Lower leg skin (tissue), 4 donors: ENCODE data around the gene EMP3. TPM values are rescaled to one million over a fixed set of nuclear protein-coding genes. Genes with fewer than 3 reads are reported as not detected.

Source experiments
- DNase-seq, 2 donors: peaks; one replicate each; pipeline ENCODE4 v3.0.0-alpha.2; 2019; ENCODE audit warnings: low spot score in 2 of 2
- H3K4me3 ChIP-seq: fragments of 200-600 bp; sonication (generic); 2 replicates; pipeline ENCODE4 v1.5.1; 2017; ENCODE audit warnings: mild to moderate bottlenecking, low read depth; ENCODE audit not compliant: poor library complexity, severe bottlenecking
- CTCF ChIP-seq, 3 donors: fragments of 450-650 bp; IDR thresholded peaks; one replicate each; pipeline ENCODE4 v1.5.1; 2016; ENCODE audit warnings: antibody characterized with exemption in 3 of 3, mild to moderate bottlenecking in 3 of 3, moderate library complexity in 2 of 3
- POLR2A ChIP-seq, 2 donors: fragments of 450-650 bp; IDR thresholded peaks; one replicate each; pipeline ENCODE4 v1.6.1; 2016 to 2017; ENCODE audit warnings: antibody characterized with exemption in 2 of 2, mild to moderate bottlenecking in 1 of 2, moderate library complexity in 1 of 2
- WGBS, 2 donors: methylation state at CpG; one replicate each; pipeline ENCODE4 v1.1.5; 2018; 5-methylcytosine and 5-hydroxymethylcytosine counted together
- intact Hi-C: fragments of 100-400 bp; cut with DNase I; formaldehyde crosslinking; loops from one replicate; pipeline ENCODE4 v1.15.0; 2023; ENCODE audit warnings: low total_unique reads
- total RNA-seq, 4 donors: library from RNA; depleted of rRNA; stranded (reverse); fragments of >200 nt; gene quantifications; one replicate each; pipeline ENCODE4 v1.1.0, GENCODE V29; 2016

EMP3 gene
- total RNA-seq, 4 donors from 2014 or later = 11.5 to 29.3 (median 14.7) TPM

GRCh38 chr19:48341515-48342413 is 16.4 kb downstream of the EMP3 start:
- WGBS, 2 donors = 92 to 94% methylated on average over 10 of the region's 10 CpGs
- TF ChIP-seq POLR2A (IDR thresholded peaks at IDR 0.05) = no peak
- no peak for TF ChIP-seq CTCF (IDR thresholded peaks at IDR 0.05)
- no peak for DNase-seq
- no peak overlapping the region for H3K4me3 ChIP-seq
- intact Hi-C loops = no loop called here

GRCh38 chr19:48342414-48342738 is 17.0 kb downstream of the EMP3 start:
- WGBS, 2 donors = 92 to 93% methylated on average over 19 to 20 of the region's 20 CpGs
- intact Hi-C loops = no loop called here
- DNase-seq = no peak
- no peak overlapping the region for H3K4me3 ChIP-seq
- TF ChIP-seq POLR2A (IDR thresholded peaks at IDR 0.05) = no peak
- TF ChIP-seq CTCF (IDR thresholded peaks at IDR 0.05) = no peak

GRCh38 chr19:48342841-48343540 is 17.6 kb downstream of the EMP3 start:
- 90 to 91% methylated on average over 23 of the region's 23 CpGs for WGBS, 2 donors

GRCh38 chr19:48344892-48345291 is 19.5 kb downstream of the EMP3 start:
- intact Hi-C loops = no loop called here
- 88 to 99% methylated on average over 6 of the region's 6 CpGs for WGBS, 2 donors

More at GRCh38 chr19:48342841-48343540, 17.6 kb downstream of the EMP3 start:
- H3K4me3 ChIP-seq = no peak overlapping the region
- no peak for TF ChIP-seq CTCF (IDR thresholded peaks at IDR 0.05)
- no peak for TF ChIP-seq POLR2A (IDR thresholded peaks at IDR 0.05)
- DNase-seq = no peak
- intact Hi-C loops = no loop called here

DNA sequence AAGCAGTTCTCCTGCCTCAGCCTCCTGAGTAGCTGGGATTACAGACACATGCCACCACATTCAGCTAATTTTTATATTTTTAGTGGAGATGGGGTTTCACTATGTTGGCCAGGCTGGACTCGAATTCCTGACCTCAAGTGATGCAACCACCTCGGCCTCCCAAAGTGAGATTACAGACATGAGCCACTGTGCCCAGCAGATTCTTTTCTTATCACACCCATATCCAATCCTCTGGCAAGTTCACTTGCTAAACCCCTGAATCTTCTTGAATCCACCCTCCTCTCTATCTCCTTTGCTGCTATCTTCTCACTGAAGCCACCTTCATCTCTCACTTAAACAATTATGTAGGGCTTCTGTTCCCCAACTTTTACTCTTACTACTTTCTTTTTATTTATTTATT is 20.8 kb downstream of the EMP3 start:
- intact Hi-C loops = no loop called here
- TF ChIP-seq CTCF (IDR thresholded peaks at IDR 0.05) (no peak), POLR2A (IDR thresholded peaks at IDR 0.05) (no peak)
- 93 to 100% methylated on average over 2 of the region's 2 CpGs for WGBS, 2 donors
- no peak for DNase-seq
- H3K4me3 ChIP-seq = no peak overlapping the region

More at GRCh38 chr19:48344892-48345291, 19.5 kb downstream of the EMP3 start:
- no peak for DNase-seq
- no peak overlapping the region for H3K4me3 ChIP-seq
- TF ChIP-seq POLR2A (IDR thresholded peaks at IDR 0.05) = no peak
- no peak for TF ChIP-seq CTCF (IDR thresholded peaks at IDR 0.05)
